Measurements from ENCODE around the gene LIN7A.

LIN7A gene

GRCh38 chr12:80939231-80939950, 1.7 kb upstream of the LIN7A start:
- Histone ChIP-seq H3F3A (ENCODE audit: control insufficient read depth, insufficient read depth) (no peaks in the 10 kb centered on the region), H3K4me2 (ENCODE audit: low read length) (no peak overlapping the region)

GRCh38 chr12:80938397-80938796, 663 bp upstream of the LIN7A start:
- Histone ChIP-seq H4K20me1 (ENCODE audit: control insufficient read depth, insufficient read depth, low read depth, low read length) (no peaks in the 10 kb centered on the region), H3K27ac (ENCODE audit: low read depth, low read length) (no peak overlapping the region), H3K4me2 (ENCODE audit: low read length) (no peak overlapping the region), H3K79me2 (ENCODE audit: control insufficient read depth, low read length) (no peaks in the 10 kb centered on the region), H3K9me3 (ENCODE audit: control insufficient read depth, insufficient read depth, low read length) (peaks cover 10% of the 10 kb centered on the region; the same call in 1 of the 2 replicates), H3F3A (ENCODE audit: control insufficient read depth, insufficient read depth) (no peaks in the 10 kb centered on the region), H3K4me1 (ENCODE audit: control insufficient read depth, low read length) (no peaks in the 10 kb centered on the region), H3K36me3 (ENCODE audit: control insufficient read depth, low read length) (no peaks in the 10 kb centered on the region), H3K4me3 (ENCODE audit: low read length) (no peak overlapping the region), H3K9me2 (replicated peaks; ENCODE audit: control insufficient read depth, low read length) (no peaks in the 10 kb centered on the region), H3K27me3 (ENCODE audit: control insufficient read depth, low read length) (no peaks in the 10 kb centered on the region)
- no peak for TF ChIP-seq EZH2phosphoT487 (IDR thresholded peaks at IDR 0.05; ENCODE audit: borderline replicate concordance, low read length)
- no peak for TF ChIP-seq CTCF (IDR thresholded peaks at IDR 0.05; ENCODE audit: low read depth, low read length, poor library complexity, severe bottlenecking)

More at GRCh38 chr12:80939231-80939950, 1.7 kb upstream of the LIN7A start:
- no peaks in the 10 kb centered on the region for H3K36me3 ChIP-seq (ENCODE audit: control insufficient read depth, low read length)
- no peak for TF ChIP-seq EZH2phosphoT487 (IDR thresholded peaks at IDR 0.05; ENCODE audit: borderline replicate concordance, low read length)
- TF ChIP-seq CTCF (IDR thresholded peaks at IDR 0.05; ENCODE audit: low read depth, low read length, poor library complexity, severe bottlenecking): no peak
- no peaks in the 10 kb centered on the region for H3K4me1 ChIP-seq (ENCODE audit: control insufficient read depth, low read length)
- no peak overlapping the region for H3K27ac ChIP-seq (ENCODE audit: low read depth, low read length)
- no peaks in the 10 kb centered on the region for H3K79me2 ChIP-seq (ENCODE audit: control insufficient read depth, low read length)
- H3K9me3 ChIP-seq (ENCODE audit: control insufficient read depth, insufficient read depth, low read length): peaks cover 10% of the 10 kb centered on the region; the same call in 1 of the 2 replicates
- no peaks in the 10 kb centered on the region for H3K27me3 ChIP-seq (ENCODE audit: control insufficient read depth, low read length)
- H3K4me3 ChIP-seq (ENCODE audit: low read length): no peak overlapping the region
- H4K20me1 ChIP-seq (ENCODE audit: control insufficient read depth, insufficient read depth, low read depth, low read length): no peaks in the 10 kb centered on the region
- H3K9me2 ChIP-seq (replicated peaks; ENCODE audit: control insufficient read depth, low read length): no peaks in the 10 kb centered on the region

GRCh38 chr12:80936642-80937390, 918 bp downstream of the LIN7A start:
- Histone ChIP-seq H4K20me1 (ENCODE audit: control insufficient read depth, insufficient read depth, low read depth, low read length) (no peaks in the 10 kb centered on the region), H3K79me2 (ENCODE audit: control insufficient read depth, low read length) (no peaks in the 10 kb centered on the region), H3K4me2 (ENCODE audit: low read length) (no peak overlapping the region), H3K27ac (ENCODE audit: low read depth, low read length) (no peak overlapping the region), H3F3A (ENCODE audit: control insufficient read depth, insufficient read depth) (no peaks in the 10 kb centered on the region), H3K9me3 (ENCODE audit: control insufficient read depth, insufficient read depth, low read length) (peaks cover 10% of the 10 kb centered on the region; the same call in 1 of the 2 replicates), H3K27me3 (ENCODE audit: control insufficient read depth, low read length) (no peaks in the 10 kb centered on the region), H3K36me3 (ENCODE audit: control insufficient read depth, low read length) (no peaks in the 10 kb centered on the region), H3K4me1 (ENCODE audit: control insufficient read depth, low read length) (no peaks in the 10 kb centered on the region), H3K4me3 (ENCODE audit: low read length) (no peak overlapping the region), H3K9me2 (replicated peaks; ENCODE audit: control insufficient read depth, low read length) (no peaks in the 10 kb centered on the region)
- TF ChIP-seq CTCF (IDR thresholded peaks at IDR 0.05; ENCODE audit: low read depth, low read length, poor library complexity, severe bottlenecking): no peak

All from DOHH2 (cell line).